ENCODE measurements around the gene KCNK3.

Gene KCNK3

GRCh38 chr2:26706093-26706492, 13.6 kb downstream of the KCNK3 start:
- TF ChIP-seq, protein P1, sequence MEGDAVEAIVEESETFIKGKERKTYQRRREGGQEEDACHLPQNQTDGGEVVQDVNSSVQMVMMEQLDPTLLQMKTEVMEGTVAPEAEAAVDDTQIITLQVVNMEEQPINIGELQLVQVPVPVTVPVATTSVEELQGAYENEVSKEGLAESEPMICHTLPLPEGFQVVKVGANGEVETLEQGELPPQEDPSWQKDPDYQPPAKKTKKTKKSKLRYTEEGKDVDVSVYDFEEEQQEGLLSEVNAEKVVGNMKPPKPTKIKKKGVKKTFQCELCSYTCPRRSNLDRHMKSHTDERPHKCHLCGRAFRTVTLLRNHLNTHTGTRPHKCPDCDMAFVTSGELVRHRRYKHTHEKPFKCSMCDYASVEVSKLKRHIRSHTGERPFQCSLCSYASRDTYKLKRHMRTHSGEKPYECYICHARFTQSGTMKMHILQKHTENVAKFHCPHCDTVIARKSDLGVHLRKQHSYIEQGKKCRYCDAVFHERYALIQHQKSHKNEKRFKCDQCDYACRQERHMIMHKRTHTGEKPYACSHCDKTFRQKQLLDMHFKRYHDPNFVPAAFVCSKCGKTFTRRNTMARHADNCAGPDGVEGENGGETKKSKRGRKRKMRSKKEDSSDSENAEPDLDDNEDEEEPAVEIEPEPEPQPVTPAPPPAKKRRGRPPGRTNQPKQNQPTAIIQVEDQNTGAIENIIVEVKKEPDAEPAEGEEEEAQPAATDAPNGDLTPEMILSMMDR (IDR thresholded peaks at IDR 0.05; ENCODE audit: low read length, missing control alignments), result no peak
- H3K4me3 ChIP-seq (replicated peaks; ENCODE audit: low read depth, low read length), result no peak overlapping the region
- no peak for DNase-seq (ENCODE audit: low read depth)

DNA sequence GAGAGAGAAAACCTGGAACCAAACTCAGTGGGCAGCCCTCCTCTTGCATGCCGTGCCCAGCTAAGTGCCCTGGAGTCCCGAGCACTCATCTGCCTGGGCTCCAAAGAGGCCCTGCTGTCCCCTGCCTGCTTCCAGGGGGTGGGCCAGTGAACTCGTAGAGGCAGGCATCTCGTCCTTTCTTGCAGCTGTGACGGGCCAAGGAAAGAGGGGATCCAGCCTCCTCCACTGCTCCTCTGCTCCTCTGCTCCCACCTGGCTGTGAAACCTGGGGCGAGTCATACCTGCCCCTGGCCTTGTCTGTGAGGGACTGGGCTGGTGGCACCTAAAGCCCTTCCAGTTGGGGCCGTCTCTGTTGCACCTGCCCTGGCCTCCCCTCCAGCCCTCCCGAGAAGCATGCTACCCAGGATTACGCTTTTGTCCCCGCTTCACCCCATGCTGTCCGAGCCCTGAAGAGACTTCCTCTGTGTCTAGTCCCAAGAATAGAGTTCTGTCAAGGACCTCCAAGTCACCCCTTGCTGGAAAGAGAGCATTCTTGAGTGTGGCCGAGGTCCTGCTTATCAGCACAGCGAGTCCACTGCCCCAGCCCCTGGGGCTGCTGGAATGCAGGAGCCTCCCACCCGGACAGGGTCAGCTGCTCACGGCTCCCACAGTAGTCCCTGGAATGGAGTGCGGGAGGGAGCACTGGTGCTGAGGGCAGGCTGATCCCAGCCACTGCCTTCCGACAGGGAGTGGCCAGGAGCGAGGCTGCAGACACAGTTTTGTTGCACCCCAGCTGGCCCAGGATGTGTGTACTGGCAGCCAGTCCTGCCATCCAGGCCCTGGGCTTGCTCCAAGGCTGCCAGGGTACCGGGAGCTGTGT, 14.3 kb downstream of the KCNK3 start:
- no peak for DNase-seq (ENCODE audit: low read depth)
- no peak overlapping the region for H3K4me3 ChIP-seq (replicated peaks; ENCODE audit: low read depth, low read length)
- TF ChIP-seq, protein P1 (IDR thresholded peaks at IDR 0.05; ENCODE audit: low read length, missing control alignments), result no peak

DNA sequence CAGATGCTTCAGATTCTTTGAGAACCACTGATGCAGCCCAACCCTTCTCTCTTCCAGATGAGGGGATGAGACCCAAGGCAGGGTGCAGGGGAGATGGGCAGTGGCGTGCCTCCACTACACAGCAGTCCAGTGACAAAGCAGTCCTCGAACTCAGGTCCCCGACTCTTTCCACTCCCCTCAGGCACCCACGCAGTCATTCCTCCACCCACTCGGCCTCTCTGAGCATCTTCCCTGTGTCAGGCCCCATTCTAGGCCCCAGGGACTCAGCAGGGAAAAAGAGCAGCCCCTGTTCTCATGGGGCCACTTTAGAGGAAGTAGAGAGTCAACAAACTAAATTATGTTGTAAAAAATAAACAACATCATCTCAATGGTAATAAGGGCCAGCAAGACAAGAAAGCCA, 15.2 kb downstream of the KCNK3 start:
- TF ChIP-seq, protein P1 (IDR thresholded peaks at IDR 0.05; ENCODE audit: low read length, missing control alignments), result no peak
- H3K4me3 ChIP-seq (replicated peaks; ENCODE audit: low read depth, low read length), result no peak overlapping the region
- DNase-seq (ENCODE audit: low read depth), result no peak

GRCh38 chr2:26708457-26708856, 15.9 kb downstream of the KCNK3 start:
- no peak for DNase-seq (ENCODE audit: low read depth)
- TF ChIP-seq, protein P1 (IDR thresholded peaks at IDR 0.05; ENCODE audit: low read length, missing control alignments), result no peak

GRCh38 chr2:26709323-26710110, 17.0 kb downstream of the KCNK3 start:
- no peak for DNase-seq (ENCODE audit: low read depth)
- TF ChIP-seq, protein P1 (IDR thresholded peaks at IDR 0.05; ENCODE audit: low read length, missing control alignments), result no peak
- H3K4me3 ChIP-seq (replicated peaks; ENCODE audit: low read depth, low read length), result no peak overlapping the region

More at GRCh38 chr2:26708457-26708856, 15.9 kb downstream of the KCNK3 start:
- no peak overlapping the region for H3K4me3 ChIP-seq (replicated peaks; ENCODE audit: low read depth, low read length)

DNA sequence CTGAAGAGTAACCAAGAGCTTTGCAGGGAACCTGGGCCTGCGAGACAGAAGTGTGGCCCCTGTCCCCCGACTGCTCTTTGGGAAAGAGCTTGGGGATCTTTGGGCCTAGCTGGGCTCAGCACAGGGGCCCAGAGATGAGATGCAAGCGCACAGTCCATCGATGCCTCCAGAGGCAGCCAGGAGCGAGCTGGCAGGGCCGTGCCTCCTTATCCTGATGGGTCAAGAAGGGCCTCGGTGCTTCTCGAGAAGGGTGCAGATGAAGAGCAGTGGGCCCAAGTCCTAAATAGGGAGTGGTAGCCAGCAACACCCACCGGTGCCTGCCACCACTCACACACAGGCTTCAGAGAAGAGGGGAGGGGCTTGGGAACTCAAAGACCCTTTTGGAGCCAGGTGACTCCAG, 17.6 kb downstream of the KCNK3 start:
- DNase-seq (ENCODE audit: low read depth), result no peak
- no peak overlapping the region for H3K4me3 ChIP-seq (replicated peaks; ENCODE audit: low read depth, low read length)
- TF ChIP-seq, protein P1 (IDR thresholded peaks at IDR 0.05; ENCODE audit: low read length, missing control alignments), result no peak
